Measurements from ENCODE around the gene PDE5A.
"Not testable (repeated sequence)": the region's sequence is repeated elsewhere in the genome, so short reads cannot be mapped to it uniquely, and the experiment has no call there.

Gene PDE5A

DNA sequence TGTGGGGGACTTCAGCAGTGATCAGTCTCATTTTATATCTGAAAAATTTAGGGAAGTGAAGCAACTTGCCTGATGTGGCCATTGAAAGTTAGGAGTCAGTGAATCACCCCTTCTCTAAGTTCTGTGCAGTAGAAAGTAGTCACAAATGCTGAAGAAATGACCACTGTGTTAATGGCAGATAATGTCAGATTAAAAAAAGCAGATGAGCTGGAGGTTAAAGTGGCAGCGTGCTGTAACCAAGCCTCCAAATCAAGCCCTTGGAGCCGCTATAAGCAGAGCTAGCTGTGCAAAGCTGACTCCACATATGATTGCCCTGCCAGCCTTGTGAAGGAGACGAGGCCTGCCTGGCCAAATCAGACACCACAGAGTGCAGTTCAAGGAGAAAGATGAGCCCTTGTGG is 39.2 kb upstream of the PDE5A start:
- no peak for DNase-seq (ENCODE audit: low spot score)
- TF ChIP-seq, protein P1, sequence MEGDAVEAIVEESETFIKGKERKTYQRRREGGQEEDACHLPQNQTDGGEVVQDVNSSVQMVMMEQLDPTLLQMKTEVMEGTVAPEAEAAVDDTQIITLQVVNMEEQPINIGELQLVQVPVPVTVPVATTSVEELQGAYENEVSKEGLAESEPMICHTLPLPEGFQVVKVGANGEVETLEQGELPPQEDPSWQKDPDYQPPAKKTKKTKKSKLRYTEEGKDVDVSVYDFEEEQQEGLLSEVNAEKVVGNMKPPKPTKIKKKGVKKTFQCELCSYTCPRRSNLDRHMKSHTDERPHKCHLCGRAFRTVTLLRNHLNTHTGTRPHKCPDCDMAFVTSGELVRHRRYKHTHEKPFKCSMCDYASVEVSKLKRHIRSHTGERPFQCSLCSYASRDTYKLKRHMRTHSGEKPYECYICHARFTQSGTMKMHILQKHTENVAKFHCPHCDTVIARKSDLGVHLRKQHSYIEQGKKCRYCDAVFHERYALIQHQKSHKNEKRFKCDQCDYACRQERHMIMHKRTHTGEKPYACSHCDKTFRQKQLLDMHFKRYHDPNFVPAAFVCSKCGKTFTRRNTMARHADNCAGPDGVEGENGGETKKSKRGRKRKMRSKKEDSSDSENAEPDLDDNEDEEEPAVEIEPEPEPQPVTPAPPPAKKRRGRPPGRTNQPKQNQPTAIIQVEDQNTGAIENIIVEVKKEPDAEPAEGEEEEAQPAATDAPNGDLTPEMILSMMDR (IDR thresholded peaks at IDR 0.05; ENCODE audit: extremely low read depth, insufficient read depth, missing control alignments) = no peak
- in situ Hi-C loops (cut with MboI; ENCODE audit: low pct_unique_long_range_greater_than_20kb, low sequenced_read_pairs, unreplicated experiment) = no loop called here

DNA sequence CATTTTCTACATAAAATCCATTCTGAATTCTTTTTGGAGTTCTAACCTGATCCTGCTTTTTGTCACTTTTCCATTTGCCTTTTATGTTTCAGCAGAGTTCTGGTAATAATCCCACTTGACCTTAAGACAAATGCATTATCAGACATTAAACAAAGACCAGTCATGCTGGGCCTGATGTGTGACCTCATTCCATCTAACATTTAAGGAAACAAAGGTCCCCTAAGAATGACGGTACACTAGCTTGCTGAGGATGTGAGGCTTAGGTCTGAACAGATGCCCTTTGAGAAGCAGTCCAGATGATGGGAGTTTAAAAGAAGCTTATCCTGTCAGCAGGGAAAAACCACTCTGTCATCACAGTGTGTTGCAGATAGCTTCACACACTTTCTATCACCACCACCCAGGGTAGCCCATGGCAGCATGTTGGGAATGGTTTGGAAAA is 38.1 kb upstream of the PDE5A start:
- in situ Hi-C loops (cut with MboI; ENCODE audit: low pct_unique_long_range_greater_than_20kb, low sequenced_read_pairs, unreplicated experiment) = no loop called here
- DNase-seq (ENCODE audit: low spot score) = no peak
- TF ChIP-seq, protein P1 (IDR thresholded peaks at IDR 0.05; ENCODE audit: extremely low read depth, insufficient read depth, missing control alignments) = no peak

DNA sequence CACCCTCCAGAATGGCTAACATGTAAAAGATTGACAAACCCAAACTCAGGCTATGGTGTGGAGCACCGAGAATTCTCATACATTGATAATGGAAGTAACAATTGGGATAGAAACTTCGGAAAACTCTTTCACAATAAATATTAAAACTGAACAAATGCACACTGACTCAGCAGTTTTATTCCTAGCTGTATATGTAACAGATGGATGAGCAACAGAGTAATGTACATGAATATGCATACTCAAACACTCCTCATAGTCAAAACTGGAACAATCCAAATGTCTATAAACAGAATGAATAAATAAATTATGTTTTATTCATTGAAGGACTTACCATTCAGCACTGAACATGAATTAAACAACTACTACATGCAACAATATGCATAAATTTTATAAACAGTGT is 37.1 kb upstream of the PDE5A start:
- no peak for DNase-seq (ENCODE audit: low spot score)
- TF ChIP-seq, protein P1 (IDR thresholded peaks at IDR 0.05; ENCODE audit: extremely low read depth, insufficient read depth, missing control alignments) = no peak
- in situ Hi-C loops (cut with MboI; ENCODE audit: low pct_unique_long_range_greater_than_20kb, low sequenced_read_pairs, unreplicated experiment) = no loop called here

DNA sequence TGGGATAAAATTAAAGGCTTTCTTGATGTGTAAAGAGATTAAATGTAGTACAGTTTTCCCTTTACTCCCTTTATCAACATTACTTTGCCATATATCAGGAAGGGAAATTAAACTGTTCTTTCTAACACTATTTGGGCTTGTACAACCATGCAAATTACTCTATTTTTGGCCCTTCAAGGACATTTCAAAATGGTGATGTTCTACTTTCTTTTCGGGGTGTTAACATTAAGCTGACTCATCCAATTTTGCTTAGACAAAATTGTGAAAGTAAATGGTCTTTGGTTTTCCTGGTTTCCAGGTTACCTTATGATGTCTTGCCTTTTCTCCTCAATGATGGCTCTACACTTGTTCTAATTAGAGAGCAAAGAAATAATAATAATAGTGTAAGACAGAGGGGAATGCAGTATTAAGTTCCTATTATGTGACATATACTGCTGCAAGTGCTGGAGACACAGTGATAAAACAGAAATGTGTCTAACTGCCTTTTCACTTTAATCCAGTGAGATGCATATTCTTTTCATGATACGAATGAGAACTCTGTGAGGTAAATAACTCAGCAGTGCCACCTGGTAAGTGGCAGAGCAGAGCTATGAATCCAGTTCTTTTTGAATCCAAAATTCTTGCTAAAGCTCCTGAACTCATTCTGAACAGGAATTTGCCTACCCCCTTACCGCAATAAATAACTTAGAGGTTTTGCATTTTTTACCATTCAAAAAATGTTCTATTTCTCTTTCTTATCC is 35.7 kb upstream of the PDE5A start:
- TF ChIP-seq, protein P1 (IDR thresholded peaks at IDR 0.05; ENCODE audit: extremely low read depth, insufficient read depth, missing control alignments) = no peak
- no peak for DNase-seq (ENCODE audit: low spot score)
- in situ Hi-C loops (cut with MboI; ENCODE audit: low pct_unique_long_range_greater_than_20kb, low sequenced_read_pairs, unreplicated experiment) = no loop called here

DNA sequence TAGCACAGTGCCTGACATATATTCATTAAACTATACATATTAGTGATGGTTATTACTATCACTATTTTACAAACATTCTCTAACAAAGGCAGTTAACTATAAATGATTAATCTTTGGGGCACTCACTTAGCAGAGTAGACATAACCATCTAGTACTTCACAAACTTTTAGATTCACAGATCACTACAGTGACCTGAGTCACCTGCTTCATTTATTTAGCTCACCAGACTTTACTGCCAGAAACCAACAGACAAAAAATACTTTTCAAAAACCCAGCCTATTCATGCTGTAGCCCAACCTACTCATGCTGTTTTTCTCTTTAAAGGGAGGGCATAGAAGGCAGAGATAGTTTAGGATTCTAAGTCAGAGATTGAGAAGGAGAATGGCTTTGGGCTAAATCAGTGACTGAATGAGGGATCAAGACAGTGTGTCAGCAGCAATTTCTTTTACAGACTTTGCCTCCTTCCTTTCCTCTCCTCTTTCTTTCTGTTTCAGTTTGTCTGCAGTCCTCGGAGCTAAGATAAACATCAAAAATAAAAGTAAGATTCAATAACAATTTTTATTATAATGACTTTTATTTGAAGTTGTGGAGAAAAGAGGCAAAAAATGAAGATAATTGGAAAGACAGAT is 34.7 kb upstream of the PDE5A start:
- TF ChIP-seq, protein P1 (IDR thresholded peaks at IDR 0.05; ENCODE audit: extremely low read depth, insufficient read depth, missing control alignments) = no peak
- in situ Hi-C loops (cut with MboI; ENCODE audit: low pct_unique_long_range_greater_than_20kb, low sequenced_read_pairs, unreplicated experiment) = no loop called here
- DNase-seq (ENCODE audit: low spot score) = no peak

DNA sequence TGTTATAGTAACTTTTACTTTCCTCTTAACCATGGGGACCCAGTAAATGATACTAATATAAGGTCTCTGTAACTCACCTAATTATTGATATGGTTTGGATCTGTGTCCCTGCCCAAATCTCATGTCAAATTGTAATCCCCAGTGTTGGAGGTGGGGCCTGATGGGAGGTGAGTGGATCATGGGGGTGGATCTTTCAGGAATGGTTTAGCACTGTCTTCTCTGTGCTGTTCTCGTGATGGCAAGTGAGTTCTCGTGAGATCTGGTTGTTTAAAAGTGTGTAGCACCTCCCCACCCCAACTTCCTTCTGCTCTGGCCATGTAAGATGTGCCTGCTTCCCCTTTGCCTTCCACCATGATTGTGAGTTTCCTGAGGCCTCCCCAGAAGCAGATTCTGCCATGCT is 34.0 kb upstream of the PDE5A start:
- in situ Hi-C loops (cut with MboI; ENCODE audit: low pct_unique_long_range_greater_than_20kb, low sequenced_read_pairs, unreplicated experiment); DNase-seq (ENCODE audit: low spot score): not testable (repeated sequence)

DNA sequence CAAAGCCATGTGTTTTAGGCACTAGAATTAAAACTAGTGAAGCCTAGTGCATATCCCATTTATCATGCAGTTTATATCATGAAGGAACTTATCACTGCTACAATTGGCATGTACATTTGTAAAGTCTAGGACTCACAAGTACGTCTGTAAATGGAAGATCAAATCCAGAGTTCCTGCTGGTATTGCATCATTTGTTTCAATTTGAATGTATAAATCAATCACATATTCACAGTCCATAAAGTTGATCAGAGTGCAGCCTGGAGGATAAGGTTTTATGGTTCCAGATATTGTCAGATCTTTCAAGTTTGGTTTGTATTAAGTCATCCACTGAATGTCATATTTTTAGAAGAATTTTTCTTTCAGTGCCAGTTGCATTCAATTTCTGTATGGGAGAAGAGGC is 32.6 kb upstream of the PDE5A start:
- in situ Hi-C loops (cut with MboI; ENCODE audit: low pct_unique_long_range_greater_than_20kb, low sequenced_read_pairs, unreplicated experiment) = no loop called here
- TF ChIP-seq, protein P1 (IDR thresholded peaks at IDR 0.05; ENCODE audit: extremely low read depth, insufficient read depth, missing control alignments) = no peak

More for the DNA sequence above, 32.6 kb upstream of the PDE5A start:
- DNase-seq (ENCODE audit: low spot score) = no peak

Measured in GM13977 (cell line).